Measurements from ENCODE around the gene AHDC1.

DNA sequence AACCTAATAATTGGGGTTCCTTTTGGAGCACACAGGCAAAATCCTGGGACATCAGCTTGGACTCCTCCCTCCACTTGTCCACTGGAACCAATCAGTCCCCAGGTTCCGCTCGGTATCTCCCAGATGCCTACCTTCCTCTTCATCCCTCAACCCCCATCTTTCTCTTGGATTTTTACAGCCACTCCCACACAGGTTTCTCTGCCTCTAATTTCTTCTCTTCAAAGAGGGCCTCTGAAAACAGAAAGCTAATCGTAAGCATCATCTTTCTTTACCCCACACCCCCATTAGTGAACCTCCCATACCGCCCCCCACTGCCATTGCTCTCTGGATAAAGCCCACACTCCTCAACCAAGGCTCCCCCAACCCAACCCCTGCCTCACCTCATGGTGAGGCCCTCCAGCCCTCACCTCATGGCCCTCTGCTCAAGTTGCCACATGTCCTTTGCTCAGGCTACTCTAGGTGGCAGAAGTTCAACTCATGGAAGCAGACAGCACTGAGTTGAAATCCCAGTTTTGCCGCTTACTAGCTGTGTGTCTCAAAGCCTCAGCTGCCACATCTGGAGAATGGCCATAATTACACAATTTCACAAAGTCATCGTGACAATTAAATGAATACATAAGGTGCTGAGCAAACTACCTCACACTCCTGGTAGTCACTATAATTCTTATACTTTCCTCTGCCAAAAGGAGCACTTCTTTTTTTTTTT lies 95.8 kb downstream of the AHDC1 start:
- TF ChIP-seq POLR2A (IDR thresholded peaks at IDR 0.05) (no peak), CTCF (IDR thresholded peaks at IDR 0.05) (no peak)

All from ovary (tissue), 3 donors.